Testis (tissue), 3 donors: ENCODE data around the gene LHX5. TPM values are rescaled to one million over a fixed set of nuclear protein-coding genes. Genes with fewer than 3 reads are reported as not detected.
A peak's percentile ranks its signal among the peaks of the same experiment; 100 is the strongest.

Experiments used
- DNase-seq: peaks from one replicate; pipeline ENCODE4 v3.0.0-alpha.2; 2019
- H3K27ac ChIP-seq, 2 donors: fragments of 200-600 bp; sonication (generic); one replicate each; pipeline ENCODE4 v1.5.1; 2019
- H3K27me3 ChIP-seq: fragments of 200-600 bp; sonication (generic); one replicate; pipeline ENCODE4 v1.5.1; 2019
- H3K36me3 ChIP-seq: fragments of 200-600 bp; sonication (generic); one replicate; pipeline ENCODE4 v1.5.1; 2017; ENCODE audit warnings: low read depth; ENCODE audit errors: missing control alignments
- H3K4me1 ChIP-seq: fragments of 200-600 bp; sonication (generic); one replicate; pipeline ENCODE4 v1.5.1; 2019
- H3K4me3 ChIP-seq, 2 donors: fragments of 200-600 bp; sonication (generic); one replicate each; pipeline ENCODE4 v1.5.1; 2017 to 2019
- H3K9me3 ChIP-seq: fragments of 200-600 bp; sonication (generic); one replicate; pipeline ENCODE4 v1.5.1; 2017
- POLR2A ChIP-seq: fragments of 450-650 bp; IDR thresholded peaks from one replicate; pipeline ENCODE4 v1.6.1; 2017; ENCODE audit warnings: antibody characterized with exemption, mild to moderate bottlenecking, moderate library complexity
- WGBS, 2 donors: methylation state at CpG; one replicate each; pipeline ENCODE4 v1.1.5; 2018; 5-methylcytosine and 5-hydroxymethylcytosine counted together
- intact Hi-C: fragments of 100-400 bp; cut with DNase I; formaldehyde crosslinking; loops from one replicate; pipeline ENCODE4 v1.15.1; 2023; ENCODE audit warnings: low total_unique reads
- polyA plus RNA-seq: library from polyadenylated mRNA; stranded (reverse); fragments of 350-450 nt; fragmentation: Illumina TruSeq; extraction: RNeasy Lipid Tissue Mini Kit (QIAGEN cat#74804); gene quantifications from one replicate; pipeline ENCODE4 v1.2.3, GENCODE V29; 2014; ENCODE audit warnings: low read depth, low replicate concordance; ENCODE audit not compliant: insufficient read depth
- total RNA-seq, 2 donors: library from RNA; depleted of rRNA; stranded (reverse); fragments of >200 nt; gene quantifications; one replicate each; pipeline ENCODE4 v1.2.3, GENCODE V29; 2016
- TF ChIP-seq, protein P1 (sequence below), 3 experiments: fragments of 450-650 bp in 2 of 3; fragments of 200-600 bp in 1 of 3; sonication (generic) in 1 of 3; IDR thresholded peaks; one replicate each; pipeline ENCODE4 v1.5.1; 2016 to 2019; ENCODE audit warnings: antibody characterized with exemption in 3 of 3, mild to moderate bottlenecking in 2 of 3, moderate library complexity in 1 of 3

LHX5 gene
- total and polyA plus RNA-seq, 3 donors from 2014 or later: 0.11 to 0.12 TPM; not detected in 1

DNA sequence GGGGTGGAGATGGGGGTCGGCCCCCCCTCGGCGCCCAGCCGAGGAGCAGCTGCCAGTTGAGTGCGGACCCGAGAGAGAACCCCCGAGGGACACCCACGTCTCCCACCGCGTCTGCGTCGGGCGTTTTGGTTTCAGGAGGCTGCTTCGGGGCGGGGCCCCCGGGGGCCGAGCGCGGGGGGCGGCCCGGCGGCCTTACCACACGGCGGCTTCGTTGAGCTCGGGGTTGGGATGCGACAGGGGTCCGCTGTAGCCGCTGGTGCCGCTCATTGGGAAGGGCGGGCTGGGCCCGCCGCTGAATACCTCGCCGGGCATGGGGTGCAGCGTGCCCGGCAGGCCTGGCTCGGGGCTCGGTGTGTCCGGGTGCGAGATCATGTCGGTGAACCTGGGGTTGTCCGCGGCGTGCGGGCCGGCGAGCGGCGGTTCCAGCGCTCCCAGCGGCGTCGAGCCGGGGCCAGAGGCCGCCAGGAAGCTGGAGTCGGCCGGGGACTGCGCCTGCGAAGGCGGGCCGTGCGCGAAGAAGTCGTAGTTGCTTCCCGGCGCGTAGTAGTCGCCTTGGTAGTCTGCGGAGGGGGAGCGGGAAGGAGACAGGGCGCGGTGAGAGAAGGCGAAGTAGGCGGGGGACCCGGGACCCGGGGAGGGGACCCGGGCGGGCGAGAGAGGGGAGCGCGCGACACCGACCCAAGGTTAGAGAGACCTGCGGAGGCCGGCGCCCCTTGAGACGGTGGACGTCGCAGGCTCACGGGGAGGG lies 8.5 kb downstream of the LHX5 start:
- Histone ChIP-seq H3K36me3 (no peaks in the 10 kb centered on the region), H3K27me3 (peaks cover 9% of the 10 kb centered on the region), H3K27ac (no peak overlapping the region), H3K4me3 (peak overlapping the region in 1 of 2 donors; percentile 36), H3K9me3 (no peaks in the 10 kb centered on the region), H3K4me1 (peaks cover 36% of the 10 kb centered on the region)
- intact Hi-C loops: loop anchor here (10.0 kb wide), 1 partner anchor 452 kb away; no protein-coding TSS in a partner anchor
- DNase-seq: no peak
- TF ChIP-seq POLR2A: no peak
- TF ChIP-seq, protein P1, sequence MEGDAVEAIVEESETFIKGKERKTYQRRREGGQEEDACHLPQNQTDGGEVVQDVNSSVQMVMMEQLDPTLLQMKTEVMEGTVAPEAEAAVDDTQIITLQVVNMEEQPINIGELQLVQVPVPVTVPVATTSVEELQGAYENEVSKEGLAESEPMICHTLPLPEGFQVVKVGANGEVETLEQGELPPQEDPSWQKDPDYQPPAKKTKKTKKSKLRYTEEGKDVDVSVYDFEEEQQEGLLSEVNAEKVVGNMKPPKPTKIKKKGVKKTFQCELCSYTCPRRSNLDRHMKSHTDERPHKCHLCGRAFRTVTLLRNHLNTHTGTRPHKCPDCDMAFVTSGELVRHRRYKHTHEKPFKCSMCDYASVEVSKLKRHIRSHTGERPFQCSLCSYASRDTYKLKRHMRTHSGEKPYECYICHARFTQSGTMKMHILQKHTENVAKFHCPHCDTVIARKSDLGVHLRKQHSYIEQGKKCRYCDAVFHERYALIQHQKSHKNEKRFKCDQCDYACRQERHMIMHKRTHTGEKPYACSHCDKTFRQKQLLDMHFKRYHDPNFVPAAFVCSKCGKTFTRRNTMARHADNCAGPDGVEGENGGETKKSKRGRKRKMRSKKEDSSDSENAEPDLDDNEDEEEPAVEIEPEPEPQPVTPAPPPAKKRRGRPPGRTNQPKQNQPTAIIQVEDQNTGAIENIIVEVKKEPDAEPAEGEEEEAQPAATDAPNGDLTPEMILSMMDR (IDR thresholded peaks at IDR 0.05): no peak
- 2 to 3% methylated on average over 29 to 88 of the region's 91 CpGs for WGBS, 2 donors

DNA sequence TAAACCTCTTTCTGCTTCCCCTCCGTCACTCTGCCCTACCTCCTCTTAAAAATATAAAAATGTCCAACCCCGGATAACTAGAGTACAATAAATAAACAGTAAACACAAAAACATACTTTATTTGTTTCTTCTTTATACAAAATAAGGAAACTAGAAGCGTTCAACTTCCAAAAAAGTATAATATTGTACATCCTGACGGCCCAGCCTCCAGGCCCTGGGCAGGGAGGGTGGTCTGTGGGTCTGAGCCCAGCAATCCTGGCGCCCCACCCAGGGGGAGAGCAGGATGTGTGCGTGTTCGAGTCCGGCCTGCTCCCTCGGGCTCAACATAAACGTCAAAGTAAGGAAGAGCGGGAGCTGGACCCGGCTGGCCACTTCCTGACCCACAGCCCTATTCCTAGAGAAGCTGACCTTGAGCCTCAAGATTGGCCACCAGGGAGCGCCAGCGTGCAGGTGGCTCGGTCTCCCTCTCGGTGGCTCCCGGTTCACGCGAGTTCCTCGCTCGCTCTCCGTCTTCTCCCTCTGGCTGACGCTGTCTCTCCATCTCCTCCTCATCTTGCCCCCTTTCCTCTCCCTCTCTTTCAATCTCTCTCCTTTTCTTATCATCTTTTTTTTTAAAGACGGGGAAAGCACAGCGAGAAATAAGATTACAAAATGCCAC lies 9.4 kb downstream of the LHX5 start:
- no peak overlapping the region for H3K27ac ChIP-seq
- no peak for TF ChIP-seq POLR2A
- TF ChIP-seq, protein P1 (IDR thresholded peaks at IDR 0.05): peak; percentile 63 to 71 (median 69)
- H3K4me1 ChIP-seq: peaks cover 27% of the 10 kb centered on the region
- no peaks in the 10 kb centered on the region for H3K36me3 ChIP-seq
- H3K9me3 ChIP-seq: no peaks in the 10 kb centered on the region
- peak; percentile 91 for DNase-seq
- peaks cover 6% of the 10 kb centered on the region for H3K27me3 ChIP-seq
- WGBS, 2 donors: 11 to 12% methylated on average over 25 of the region's 25 CpGs
- intact Hi-C loops: loop anchor here (10.0 kb wide), 1 partner anchor 453 kb away; no protein-coding TSS in a partner anchor
- H3K4me3 ChIP-seq: peak overlapping the region in 1 of 2 donors; percentile 36

DNA sequence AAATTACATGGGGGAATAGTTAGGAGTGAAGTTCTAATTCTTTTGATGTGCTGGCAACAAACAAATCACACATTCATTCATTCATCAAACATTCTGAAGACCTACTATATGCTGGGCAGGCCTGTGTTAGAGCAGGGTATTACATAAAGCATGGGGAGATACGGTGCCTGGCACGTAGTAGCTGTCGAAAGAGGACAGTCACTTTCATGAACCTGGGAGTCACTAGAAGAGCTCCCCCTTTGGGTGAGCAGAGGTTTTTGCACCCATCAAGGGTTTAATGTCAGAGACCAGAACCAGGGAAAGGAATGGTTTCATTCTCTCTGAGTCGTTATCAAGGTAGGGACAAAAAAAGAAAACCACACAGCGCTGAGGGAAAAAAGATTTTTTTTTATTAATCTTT lies 10.0 kb downstream of the LHX5 start:
- WGBS, 2 donors: 24 to 39% methylated on average over 5 of the region's 5 CpGs

DNA sequence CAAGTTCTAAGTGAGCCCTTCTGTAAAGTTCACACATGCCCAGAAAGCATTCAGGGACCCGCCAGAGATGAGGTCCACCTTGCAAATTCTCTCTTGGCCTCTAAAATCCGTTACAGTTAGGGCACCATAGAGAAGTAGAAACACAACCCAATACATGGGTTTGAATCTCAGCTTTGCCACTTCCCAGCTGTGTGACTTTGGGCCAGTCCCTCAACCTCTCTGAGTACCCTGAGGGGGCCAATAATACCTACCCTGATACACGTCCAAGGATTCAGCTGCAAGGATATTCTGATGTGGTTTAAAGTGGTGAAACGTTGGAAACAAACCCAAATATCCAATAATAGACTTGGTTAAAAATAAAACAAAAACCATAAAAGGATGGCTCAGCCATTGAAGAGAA lies 11.7 kb downstream of the LHX5 start:
- H3K36me3 ChIP-seq: no peaks in the 10 kb centered on the region
- DNase-seq: no peak
- H3K4me1 ChIP-seq: peaks cover 20% of the 10 kb centered on the region
- WGBS, 2 donors: 53 to 66% methylated on average over 4 of the region's 4 CpGs
- H3K9me3 ChIP-seq: no peaks in the 10 kb centered on the region
- no peak overlapping the region for H3K4me3 ChIP-seq
- no peak for TF ChIP-seq POLR2A
- TF ChIP-seq, protein P1 (IDR thresholded peaks at IDR 0.05): no peak
- intact Hi-C loops: loop anchor here (10.0 kb wide), 1 partner anchor 455 kb away; no protein-coding TSS in a partner anchor
- H3K27ac ChIP-seq: no peak overlapping the region
- H3K27me3 ChIP-seq: peaks cover 6% of the 10 kb centered on the region

More for the DNA sequence above, 10.0 kb downstream of the LHX5 start:
- Histone ChIP-seq H3K36me3 (no peaks in the 10 kb centered on the region), H3K9me3 (no peaks in the 10 kb centered on the region), H3K4me3 (no peak overlapping the region), H3K27me3 (peaks cover 6% of the 10 kb centered on the region), H3K4me1 (peaks cover 27% of the 10 kb centered on the region), H3K27ac (no peak overlapping the region)
- TF ChIP-seq, protein P1 (IDR thresholded peaks at IDR 0.05): peak in 1 of 3 experiments; percentile 11
- no peak for TF ChIP-seq POLR2A
- DNase-seq: no peak
- intact Hi-C loops: loop anchor here (10.0 kb wide), 1 partner anchor 453 kb away; no protein-coding TSS in a partner anchor
